GM21737 (cell line): ENCODE results near the gene SMARCC2.
A peak's percentile ranks its signal among the peaks of the same experiment; 100 is the strongest.
"Not testable (repeated sequence)": the region's sequence is repeated elsewhere in the genome, so short reads cannot be mapped to it uniquely, and the experiment has no call there.

Experiments used
- ATAC-seq: cut with Tn5 transposase; IDR thresholded peaks from one replicate; pipeline ENCODE4 v1.9.1; 2021; ENCODE audit warnings: mild to moderate bottlenecking, moderate library complexity; ENCODE audit not compliant: unreplicated experiment

Gene SMARCC2

DNA sequence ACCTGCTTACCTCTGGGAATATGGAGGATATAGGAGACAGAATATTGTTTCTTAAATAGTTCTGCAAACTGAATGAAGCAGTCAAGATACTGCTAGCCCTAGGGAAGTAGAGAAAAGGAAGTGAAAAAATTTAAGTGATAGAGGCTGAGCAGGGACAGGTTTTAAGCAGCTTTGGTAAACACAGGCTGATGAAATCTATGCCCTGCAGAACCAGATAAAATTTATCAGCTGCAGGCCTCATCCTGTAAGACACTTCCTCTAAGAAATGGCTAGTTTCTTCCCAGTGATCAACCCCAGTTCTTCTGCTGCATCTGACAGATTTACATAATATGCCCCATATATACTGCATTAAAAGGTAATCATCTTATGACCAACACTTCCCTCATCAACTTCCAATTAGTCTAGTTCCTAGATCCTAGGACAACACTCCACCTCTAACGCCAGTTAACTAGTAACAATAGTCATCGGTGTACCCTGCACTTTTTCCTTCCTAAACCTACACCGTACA, 62.5 kb downstream of the SMARCC2 start:
- ATAC-seq, result no peak

DNA sequence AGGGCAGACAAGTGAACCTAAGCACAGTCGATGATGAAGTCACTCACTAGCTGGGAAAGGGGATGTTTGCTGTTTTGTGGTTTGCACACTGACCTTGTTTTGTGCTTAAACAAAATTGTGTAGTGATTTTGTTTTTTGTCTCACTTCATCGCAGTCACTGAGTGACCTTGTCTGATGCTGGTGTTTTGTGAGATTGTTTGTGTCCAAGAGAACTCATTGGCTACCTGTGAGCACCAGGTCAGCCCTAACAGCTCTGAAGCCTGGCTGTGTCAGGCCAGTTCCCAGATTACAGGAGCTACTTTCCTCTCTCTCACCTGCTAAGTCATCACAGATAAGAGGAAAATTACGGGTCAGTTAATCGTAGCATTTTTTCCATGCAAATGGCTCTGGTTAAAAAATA, 65.2 kb downstream of the SMARCC2 start:
- ATAC-seq, result no peak

GRCh38 chr12:56122637-56123036, 66.6 kb downstream of the SMARCC2 start:
- ATAC-seq, result no peak

GRCh38 chr12:56121204-56121870, 67.9 kb downstream of the SMARCC2 start:
- no peak for ATAC-seq

DNA sequence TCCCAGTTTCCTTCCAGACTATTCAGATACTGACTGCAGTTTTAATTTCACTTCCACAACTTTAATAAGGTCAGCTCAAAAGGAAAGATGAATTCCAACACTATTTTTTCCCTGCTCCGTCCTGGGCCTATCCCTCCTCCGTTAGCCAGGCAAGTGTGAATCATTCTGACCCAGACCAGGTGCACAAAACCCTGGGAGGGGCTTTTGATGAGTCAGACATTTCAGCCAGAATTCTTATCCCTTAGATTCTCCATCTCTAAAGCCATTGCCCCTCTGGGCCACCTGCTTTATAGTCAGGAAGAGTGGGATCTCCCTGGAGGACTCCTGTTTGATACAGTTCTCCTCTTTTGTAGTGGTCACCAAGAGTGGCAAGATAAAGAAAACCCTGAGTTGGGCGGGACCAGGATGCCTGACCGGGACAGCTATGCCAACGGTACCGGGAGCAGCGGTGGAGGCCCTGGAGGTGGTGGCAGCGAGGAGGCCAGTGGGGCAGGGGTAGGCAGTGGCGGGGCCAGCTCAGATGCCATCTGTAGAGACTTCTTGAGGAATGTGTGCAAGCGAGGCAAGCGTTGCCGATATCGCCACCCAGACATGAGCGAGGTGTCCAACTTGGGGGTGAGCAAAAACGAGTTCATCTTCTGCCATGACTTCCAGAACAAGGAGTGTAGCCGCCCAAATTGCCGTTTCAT, 69.0 kb downstream of the SMARCC2 start:
- no peak for ATAC-seq

GRCh38 chr12:56119361-56119796, 69.9 kb downstream of the SMARCC2 start:
- ATAC-seq, result no peak

DNA sequence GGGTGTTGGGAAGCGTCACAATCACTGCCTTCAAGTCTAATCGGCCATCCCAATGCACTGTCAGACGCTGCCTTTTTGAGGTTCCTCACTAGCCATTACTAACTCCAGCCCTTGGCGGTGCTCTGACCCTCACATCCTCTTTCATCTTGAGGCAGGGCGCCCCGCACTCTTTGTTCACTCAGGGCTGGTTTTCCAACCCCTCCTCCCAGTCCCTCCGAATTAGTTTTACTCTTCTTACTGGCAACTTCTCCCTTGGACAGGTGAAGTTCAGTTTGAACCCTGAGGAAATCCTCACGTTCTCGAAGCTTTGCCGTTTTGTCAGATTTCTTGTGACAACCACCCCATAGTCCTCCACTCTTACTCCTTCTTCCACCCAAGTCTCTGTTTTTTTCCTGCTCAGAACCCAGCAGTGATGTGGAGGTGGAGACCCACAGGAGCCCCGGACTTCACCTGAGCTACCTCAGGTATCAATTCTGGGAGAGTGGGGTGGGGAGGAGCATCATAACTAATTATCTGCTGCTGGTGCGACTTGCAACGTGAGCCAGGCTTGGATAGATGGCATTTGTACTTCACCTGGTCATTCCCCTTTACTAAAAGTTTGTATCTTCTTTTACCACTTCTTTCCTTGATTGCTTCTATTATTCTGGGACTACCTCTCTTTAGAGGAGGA, 70.5 kb downstream of the SMARCC2 start:
- peak; percentile 5 for ATAC-seq

DNA sequence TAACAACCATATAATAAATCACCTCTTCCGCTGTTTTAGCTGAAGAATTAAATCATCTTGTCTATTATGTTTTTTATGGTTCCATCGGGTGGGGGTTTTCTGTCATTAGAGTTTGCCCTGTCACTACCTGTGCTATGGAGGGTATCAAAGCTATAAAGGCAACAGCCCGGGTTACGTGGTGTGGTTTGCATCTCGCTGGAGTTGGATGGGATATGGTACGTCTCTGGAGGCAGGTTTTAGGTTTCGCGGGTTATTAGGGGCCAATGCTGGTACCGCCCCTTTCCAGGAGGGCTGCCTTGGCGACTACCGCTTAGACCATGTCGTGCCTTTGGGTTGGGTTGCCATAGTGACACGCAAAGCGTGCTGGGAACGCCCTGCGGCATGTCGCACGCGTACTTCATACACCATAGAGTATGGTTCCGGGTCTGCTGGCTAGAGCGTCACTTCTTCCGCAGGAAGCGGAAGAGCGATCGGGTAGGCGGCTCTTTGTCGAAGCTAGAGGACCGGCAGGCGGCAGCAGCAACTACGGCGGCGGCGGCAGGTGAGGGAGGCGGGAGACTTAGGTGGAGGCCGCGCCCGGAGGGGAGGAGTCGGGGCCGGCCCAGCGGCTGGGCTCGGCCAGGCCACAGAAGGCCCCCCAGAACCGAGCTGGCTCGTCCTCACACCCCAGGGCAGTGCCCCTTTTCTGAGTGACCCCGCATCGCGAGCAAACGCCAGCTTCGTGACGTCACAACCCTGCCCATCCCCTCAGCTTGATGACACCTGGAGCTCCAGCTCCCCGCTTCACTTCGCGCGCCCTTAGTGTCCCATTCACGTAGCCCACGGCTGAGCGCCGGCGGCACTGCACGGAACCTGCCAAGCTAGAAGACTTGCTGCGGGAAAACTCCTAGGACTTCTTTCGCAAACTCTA, 71.2 kb downstream of the SMARCC2 start, which contains the start of gene ZC3H10:
Gene ZC3H10, plus strand, starts transcription at position 489 of the 910 bp plus-strand sequence. CDS start 2,297 bp downstream, outside the sequence.
- ATAC-seq, result peak; percentile 82

DNA sequence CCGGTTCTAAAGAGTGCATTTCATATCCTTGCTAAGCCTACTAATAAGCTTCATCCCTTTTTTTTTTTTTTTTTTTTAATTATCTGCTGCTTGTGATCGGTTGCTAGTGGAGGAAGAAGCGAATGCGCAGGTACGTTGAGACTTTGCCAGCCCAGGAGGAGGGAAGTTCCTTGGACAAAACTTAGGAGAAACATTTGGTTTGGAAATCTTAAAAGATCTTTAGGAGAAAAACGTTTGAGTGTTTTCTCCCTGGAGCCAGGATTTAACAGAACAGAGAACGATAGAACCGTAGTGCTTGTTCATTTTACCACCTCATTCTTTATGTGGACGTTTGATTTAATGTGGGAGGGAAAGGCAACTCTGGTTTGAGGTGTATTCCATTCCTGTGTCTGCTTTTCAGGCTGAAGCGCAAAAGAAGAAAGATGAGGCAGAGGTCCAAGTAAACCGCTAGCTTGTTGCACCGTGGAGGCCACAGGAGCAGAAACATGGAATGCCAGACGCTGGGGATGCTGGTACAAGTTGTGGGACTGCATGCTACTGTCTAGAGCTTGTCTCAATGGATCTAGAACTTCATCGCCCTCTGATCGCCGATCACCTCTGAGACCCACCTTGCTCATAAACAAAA, 72.1 kb downstream of the SMARCC2 start:
- not testable (repeated sequence) for ATAC-seq

GRCh38 chr12:56116267-56117081, 72.8 kb downstream of the SMARCC2 start, which contains the start of gene RPL41:
RPL41 (plus strand) TSS chr12:56116633.
- peak; percentile 47 for ATAC-seq

DNA sequence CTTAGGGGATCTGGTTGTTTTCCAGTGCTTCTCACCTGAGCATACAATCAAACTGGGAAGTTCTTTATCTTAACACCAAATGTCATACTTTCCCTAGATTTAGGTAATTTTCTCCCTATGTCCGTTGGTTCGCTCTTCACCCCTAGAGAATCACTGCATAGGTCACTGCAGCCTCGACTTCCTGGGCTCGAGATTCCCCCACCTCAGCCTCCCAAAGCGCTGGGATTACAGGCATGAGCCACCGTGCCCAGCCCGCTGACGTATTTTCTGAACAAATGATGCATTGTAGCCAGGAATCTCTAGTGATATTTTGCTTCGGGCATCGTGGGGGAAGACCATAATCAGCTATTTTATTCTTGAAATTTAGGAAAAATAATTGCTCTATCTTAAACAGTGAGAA, 74.0 kb downstream of the SMARCC2 start:
- ATAC-seq, result no peak

DNA sequence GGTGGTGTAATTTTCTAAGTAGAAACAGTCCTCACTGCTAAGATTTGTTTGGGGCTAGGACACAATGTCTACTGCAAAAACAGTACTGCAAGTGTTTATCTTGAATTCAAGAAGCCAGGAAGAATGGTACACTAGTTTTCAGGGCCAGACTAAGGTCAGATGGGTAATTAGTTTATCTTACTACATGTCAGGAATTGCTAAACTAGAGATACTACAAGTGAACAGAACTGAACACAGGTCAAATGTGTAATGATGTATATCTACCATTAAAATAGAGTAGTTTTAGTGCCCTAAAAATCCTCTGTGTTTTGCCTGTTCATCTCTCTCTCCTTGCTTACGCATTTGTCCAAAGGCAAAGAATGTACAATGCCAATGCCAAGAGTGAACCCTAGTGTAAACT, 75.2 kb downstream of the SMARCC2 start:
- no peak for ATAC-seq
